ENCODE results near the gene GPAT3.

DNA sequence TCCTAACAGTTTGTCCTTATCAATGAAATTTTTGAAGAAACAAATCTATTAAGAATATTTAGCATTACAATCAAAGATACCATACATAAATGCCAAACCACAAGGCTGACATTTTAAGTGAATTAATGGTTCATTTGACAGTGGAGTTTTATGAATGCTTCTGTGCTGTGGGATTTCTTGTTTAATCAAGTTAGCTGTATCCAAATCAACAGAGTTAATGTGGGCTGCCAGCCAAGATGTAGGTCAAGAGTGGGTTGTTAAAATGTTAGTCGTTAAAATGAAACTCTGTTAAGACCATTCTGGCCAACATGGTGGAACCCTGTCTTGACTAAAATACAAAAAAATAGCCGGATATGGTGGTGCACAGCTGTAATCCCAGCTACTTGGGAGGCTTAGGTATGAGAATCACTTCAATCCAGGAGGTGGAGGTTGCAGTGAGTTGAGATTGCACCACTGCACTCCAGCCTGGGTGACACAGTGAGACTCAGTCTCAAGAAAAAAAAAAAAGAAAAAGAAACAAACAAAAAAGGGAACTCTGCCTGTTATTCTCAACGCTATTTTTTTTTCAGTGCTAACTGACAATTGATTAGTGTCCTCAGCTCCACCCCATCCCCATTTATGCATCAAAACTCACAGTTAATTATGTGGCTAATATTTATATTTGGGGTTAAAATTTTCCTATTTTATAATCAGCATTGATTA, 20.2 kb downstream of the GPAT3 start:
- no peak for TF ChIP-seq POLR2A (IDR thresholded peaks at IDR 0.05)
- TF ChIP-seq, protein P1, sequence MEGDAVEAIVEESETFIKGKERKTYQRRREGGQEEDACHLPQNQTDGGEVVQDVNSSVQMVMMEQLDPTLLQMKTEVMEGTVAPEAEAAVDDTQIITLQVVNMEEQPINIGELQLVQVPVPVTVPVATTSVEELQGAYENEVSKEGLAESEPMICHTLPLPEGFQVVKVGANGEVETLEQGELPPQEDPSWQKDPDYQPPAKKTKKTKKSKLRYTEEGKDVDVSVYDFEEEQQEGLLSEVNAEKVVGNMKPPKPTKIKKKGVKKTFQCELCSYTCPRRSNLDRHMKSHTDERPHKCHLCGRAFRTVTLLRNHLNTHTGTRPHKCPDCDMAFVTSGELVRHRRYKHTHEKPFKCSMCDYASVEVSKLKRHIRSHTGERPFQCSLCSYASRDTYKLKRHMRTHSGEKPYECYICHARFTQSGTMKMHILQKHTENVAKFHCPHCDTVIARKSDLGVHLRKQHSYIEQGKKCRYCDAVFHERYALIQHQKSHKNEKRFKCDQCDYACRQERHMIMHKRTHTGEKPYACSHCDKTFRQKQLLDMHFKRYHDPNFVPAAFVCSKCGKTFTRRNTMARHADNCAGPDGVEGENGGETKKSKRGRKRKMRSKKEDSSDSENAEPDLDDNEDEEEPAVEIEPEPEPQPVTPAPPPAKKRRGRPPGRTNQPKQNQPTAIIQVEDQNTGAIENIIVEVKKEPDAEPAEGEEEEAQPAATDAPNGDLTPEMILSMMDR (IDR thresholded peaks at IDR 0.05), result no peak

All from heart left ventricle (tissue), 13 donors.